ENCODE measurements around the gene MT1A.

DNA sequence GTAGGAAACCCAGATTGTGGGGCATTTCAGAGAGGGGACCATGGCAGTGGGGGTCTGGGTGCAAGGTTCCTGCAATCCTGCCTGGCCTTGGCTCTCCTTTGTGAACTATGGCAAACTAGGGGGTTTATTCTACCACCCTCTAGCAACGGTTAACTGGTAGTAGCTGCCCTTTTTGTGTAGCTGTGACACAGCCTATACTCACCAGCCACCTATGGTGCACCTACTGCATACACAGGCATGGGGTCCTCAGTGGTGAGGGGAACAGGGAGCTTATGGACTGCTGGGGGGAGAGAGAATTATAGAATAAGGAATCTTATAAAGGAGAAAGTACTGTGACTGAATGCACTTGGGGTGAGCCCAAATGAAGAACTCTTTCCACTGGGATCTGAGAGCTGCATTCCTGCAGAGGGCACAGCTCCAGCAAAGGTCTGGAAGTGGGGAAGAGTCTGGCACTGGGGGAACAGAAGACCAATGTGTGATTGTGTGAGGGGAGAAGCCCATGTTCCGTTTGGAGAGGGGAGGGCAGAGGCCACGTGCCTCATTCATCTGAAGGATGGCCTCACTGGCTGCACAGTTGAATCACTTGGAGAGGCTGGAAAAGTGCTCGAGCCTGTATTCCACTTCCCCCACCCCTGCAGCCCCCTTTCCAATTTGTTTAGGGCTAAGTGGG is 45.9 kb downstream of the MT1A start:
- TF ChIP-seq, protein P1, sequence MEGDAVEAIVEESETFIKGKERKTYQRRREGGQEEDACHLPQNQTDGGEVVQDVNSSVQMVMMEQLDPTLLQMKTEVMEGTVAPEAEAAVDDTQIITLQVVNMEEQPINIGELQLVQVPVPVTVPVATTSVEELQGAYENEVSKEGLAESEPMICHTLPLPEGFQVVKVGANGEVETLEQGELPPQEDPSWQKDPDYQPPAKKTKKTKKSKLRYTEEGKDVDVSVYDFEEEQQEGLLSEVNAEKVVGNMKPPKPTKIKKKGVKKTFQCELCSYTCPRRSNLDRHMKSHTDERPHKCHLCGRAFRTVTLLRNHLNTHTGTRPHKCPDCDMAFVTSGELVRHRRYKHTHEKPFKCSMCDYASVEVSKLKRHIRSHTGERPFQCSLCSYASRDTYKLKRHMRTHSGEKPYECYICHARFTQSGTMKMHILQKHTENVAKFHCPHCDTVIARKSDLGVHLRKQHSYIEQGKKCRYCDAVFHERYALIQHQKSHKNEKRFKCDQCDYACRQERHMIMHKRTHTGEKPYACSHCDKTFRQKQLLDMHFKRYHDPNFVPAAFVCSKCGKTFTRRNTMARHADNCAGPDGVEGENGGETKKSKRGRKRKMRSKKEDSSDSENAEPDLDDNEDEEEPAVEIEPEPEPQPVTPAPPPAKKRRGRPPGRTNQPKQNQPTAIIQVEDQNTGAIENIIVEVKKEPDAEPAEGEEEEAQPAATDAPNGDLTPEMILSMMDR (IDR thresholded peaks at IDR 0.05; ENCODE audit: low read length) = no peak
- TF ChIP-seq EZH2 (optimal IDR thresholded peaks at IDR 0.05; ENCODE audit: low read depth, low read length) = no peak

Measured in MM.1S (cell line).